PC-3 (cell line): ENCODE data around the gene NCAPD2.

Experiments
- CTCF ChIP-seq: fragments of 300-600 bp; sonication (generic); conservative IDR thresholded peaks from 2 replicates; pipeline ENCODE4 v1.5.1; 2017; ENCODE audit warnings: antibody characterized with exemption, low read depth, mild to moderate bottlenecking, low read length
- EZH2 ChIP-seq: fragments of 300-600 bp; sonication (generic); IDR thresholded peaks from one replicate; pipeline ENCODE4 v1.6.1; 2017; ENCODE audit warnings: antibody characterized with exemption, mild to moderate bottlenecking, low read length; ENCODE audit not compliant: unreplicated experiment

DNA sequence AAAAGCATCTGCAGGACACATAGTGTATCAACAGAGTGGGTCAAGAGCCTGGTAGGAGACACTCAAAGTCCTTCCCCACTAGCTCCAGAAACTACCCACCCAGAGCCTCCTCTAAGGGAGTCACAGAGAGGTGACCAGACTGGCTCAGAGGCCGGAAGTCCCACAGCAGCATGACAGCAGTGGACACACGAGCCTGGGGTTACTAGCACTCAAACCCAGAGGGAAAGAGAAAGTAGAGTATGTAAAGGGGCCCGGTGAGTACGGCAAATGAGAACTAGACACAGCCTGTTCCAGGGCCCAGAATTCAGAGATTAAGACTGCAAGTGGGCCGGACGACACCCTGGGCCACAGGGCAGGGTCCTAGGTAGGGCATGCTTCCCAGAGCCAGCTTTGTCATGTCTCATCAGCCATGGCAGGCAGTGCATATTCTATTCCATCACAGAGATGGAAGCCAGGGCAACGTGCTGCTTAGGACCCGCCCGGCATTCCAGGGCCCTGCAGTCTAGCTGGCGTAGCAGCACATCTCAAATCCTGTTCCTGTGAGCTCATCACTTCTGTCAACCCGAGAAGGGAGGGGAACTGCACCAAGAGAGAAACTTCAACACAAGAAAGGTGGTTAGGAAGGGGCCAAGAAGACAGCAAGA lies 57.7 kb downstream of the NCAPD2 start:
- TF ChIP-seq CTCF: no peak
- no peak for TF ChIP-seq EZH2
